NCI-H1436 (cell line): ENCODE results near the gene ACOT12.
"Not testable (repeated sequence)": the region's sequence is repeated elsewhere in the genome, so short reads cannot be mapped to it uniquely, and the experiment has no call there.

Experiments used
- DNase-seq: peaks from one replicate; lab custom pipeline; 2025; lab: John Stamatoyannopoulos, UW

ACOT12 gene

DNA sequence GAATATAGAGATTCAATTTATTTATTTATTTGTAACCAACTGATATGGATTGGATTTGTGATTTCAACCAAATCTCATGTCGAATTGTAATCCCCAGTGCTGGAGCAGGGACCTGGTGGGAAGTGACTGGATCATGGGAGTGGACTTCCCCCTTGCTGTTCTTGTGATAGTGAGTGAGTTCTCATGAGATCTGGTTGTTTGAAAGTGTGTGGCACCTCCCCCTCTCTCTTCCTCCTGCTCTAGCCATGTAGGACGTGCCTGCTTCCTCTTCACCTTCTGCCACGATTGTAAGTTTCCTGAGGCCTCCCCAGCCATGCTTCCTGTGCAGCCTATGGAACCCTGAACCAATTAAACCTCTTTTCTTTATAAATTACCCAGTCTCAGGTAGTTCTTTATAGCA lies 55.7 kb downstream of the ACOT12 start:
- not testable (repeated sequence) for DNase-seq

DNA sequence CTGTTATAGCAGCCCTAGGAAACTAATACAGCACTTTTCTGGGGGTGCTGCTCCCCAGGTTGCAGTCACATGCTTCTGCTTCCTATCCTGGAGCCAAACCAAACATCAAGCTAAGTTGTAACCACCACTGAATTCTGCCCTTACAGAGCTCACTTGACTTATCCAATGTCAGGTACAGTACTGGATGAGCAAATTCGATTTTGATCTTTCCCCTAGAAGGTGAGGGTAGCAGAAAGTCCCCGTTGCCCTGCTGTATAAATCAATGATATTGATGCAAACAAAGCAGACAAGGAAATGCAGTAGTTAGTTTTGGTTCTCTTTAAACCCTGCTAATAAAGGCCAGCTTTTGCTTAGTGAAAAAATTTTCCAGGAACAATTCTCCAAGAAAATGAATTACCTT lies 56.1 kb downstream of the ACOT12 start:
- DNase-seq, result no peak

DNA sequence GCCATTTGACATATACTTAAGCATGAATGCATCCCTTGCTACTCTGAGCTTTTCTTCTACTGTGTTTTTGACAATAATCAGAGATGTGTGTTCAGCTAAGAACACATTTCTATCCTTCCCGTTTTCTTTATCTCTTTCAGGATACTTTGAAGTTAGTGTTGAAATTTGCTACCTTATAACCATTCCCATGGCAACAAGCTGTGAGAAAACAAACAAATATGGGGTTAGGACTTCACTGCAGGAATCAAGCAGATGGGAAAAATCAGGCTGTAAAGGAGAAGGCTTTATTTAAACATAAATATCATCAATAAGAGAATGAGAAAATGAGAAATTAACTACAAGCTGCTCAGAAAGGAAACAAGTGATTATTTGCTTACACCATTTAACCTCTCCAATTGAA lies 57.4 kb downstream of the ACOT12 start:
- no peak for DNase-seq

DNA sequence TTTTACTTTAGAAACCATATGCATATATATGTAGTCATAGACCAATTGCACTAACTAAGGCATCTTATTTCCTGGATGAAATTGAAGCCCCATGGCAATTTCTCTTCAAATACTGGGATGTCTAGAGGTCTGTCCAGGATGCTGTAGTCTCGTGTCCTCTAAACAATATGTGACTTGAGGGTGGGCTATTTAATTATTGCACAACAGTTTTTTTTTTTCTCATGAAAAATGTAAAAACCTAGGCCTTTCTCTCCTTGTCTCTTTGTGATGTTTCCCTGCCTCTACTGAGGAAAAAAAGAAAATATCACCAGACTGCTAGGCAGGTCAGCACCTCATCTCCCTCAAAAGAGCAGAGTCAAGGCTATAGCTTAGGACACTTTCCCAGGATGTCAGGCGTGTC lies 58.0 kb downstream of the ACOT12 start:
- no peak for DNase-seq

DNA sequence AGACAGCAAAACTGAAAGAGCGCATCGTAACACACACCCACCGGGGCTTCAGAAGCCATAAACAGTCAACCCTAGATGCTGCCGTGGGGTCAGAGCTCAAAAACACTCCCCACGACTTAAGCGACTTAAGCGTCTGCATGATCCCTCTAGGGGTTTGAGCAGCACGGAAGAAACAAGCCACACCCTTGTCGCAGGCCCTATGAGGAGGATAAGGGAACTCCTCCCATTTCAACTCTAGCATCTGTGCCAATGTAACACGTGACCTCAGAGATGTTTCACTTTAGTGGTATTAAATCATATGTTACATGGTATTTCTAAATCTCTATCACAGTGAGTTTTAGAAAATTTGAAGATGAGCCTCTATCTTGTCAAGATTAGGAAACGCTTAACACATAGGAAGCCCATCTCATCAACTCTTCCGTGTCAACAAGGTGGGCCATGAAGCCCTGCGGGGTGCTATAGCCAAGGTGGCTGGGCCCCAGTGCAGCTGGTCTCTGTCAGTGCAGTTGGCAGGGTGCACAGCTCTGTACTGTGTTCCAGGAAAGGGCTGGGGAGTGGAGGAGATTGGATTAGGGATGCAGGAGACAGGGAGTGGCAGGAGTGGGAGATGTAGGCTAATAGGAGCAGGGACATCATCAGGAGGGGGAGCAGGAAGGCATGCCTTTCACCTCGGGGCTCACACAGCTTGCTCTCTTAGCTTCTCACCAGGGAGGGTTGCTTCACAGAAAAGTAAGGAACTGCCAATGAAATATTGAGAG lies 59.5 kb downstream of the ACOT12 start:
- no peak for DNase-seq

DNA sequence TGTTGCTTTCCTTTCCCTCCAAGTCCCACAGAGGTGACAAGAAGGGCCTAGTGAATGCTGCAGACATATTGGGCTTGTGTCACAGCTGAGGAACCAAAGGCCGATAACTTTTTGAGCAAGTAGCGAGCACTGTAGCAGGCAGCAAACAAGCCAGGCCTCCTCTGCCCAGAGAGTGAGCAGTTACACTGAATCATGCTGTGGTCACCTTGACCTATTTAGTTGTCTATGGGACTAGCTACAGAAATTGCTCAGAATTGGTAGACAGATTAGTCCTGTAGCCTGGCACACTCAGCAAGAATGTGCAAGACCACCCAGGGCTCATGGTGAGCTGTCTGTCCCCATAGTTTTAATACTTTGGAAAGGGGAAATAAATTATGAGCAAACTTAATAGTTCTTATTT lies 67.4 kb downstream of the ACOT12 start:
- no peak for DNase-seq

DNA sequence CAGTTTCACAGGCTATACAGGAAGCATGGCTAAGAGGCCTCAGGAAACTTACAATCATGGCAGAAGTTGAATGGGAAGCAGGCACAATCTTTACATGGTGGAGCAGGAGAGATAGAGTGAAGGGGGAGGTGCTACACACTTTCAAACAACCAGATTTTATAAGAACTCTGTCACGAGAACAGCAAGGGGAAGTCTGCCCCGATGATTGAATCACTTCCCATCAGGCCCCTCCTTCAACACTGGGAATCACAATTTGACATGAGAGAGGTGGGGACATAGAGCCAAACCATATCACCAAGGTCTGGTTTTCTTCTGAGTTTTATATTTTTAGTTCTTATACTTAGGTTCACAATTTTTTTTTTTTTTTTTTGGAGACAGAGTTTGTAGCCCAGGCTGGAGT lies 76.4 kb downstream of the ACOT12 start:
- no peak for DNase-seq

DNA sequence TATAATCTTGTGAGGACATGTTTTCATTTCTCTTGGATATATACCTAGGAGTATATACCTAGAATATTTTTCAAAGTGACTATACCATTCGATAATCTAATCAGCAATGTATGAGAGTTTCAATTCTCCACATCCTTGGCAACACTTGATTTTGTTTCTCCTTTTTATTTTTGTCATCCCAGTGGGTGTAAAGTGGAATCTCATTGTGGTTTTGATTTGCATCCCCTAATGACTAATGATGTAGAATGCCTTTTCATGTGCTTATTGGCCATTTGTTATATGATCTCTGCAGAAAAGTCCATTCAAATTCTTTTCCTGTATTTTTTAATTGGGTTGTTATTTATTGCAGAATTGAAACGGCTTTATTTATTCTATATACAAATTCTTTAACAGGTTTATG lies 77.4 kb downstream of the ACOT12 start:
- no peak for DNase-seq

DNA sequence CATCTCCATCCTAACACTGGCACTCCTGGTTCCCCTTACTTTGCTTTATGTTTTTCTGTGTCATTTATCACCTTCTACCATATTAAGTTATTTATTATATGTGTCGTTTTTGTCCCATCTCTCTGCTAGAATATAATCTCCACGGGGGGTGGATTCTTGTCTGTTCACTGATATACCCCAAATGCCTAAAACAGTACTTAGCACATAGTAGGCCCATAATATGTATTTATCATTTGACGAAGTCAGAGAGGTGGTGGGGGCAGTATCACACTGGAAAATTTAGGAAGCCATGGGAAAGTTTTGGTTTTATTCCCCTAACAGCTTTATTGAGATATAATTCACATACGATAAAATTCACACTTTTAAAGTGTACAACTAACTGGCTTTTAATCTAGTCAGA lies 78.1 kb downstream of the ACOT12 start:
- DNase-seq, result no peak

DNA sequence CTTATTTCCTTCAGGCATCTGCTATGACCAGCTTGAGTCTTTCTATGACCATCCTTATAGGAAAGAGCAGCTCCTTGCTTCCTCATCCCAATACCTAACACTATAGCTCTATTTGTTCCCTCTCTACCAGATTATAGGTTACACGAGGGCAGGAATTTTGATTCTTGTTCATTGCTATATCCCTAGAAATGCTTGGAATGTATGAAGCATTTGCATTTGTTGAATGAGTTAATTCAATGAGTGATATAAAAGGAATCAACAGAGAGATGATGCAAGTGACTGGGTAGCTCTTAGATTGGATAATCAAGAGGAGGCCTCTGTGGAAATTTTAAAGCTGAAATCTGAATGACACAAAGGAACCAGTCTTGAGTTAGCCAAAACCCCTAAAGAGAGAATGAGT lies 78.6 kb downstream of the ACOT12 start:
- no peak for DNase-seq

DNA sequence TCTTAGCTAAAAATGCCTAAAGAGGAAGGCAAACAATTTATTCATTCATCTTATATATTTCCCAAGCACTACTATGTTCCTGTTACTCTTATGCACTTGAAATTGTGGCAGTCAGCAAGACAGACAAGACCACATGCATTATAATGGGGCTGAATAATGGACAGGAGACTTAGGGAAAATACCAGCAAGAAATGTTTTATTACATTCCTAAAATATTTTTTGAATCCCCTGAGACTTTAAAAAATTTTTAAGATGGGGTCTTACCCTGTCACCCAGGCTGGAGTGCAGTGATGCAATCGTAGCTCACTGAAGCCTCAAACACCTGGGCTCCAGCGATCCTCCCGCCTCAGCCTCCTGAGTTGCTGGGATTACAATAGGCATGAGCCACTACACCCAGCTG lies 79.4 kb downstream of the ACOT12 start:
- no peak for DNase-seq

DNA sequence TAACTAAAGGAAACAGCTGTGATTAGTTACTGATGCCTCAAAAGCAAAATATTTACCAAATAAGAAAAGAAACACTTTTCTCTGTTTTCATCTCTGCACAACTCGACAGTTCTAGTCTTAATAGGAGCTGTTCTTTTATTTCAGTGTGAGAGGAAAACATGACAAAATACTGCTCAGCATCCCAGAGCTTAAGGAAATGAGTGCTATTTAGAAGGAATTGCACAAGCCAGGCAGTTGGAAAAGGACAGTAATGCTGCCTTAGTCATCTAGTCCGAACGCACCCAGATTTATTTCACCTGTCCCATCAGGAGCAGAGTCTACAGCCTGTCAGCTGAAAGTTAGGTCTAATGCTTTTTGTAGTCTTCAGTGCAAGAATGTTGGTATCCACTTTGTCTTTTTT lies 80.2 kb downstream of the ACOT12 start:
- no peak for DNase-seq

DNA sequence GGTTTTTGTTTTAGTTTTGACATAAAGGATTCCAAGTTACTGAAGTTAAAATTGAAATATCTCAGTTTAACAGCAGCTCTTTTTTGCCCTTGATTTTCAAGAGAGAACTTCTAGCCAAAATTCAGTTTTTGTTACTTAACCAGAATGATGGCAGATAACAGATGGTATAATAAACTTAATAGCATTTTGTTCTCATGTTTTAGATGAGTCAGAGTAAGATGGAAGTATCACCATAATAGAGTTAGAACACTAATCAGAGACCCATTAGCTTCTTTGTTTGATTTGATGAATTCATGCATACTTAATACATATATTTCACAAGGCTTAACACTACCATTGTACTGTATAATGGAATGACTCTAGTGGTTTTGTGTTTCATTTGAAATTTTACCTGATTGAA lies 80.7 kb downstream of the ACOT12 start:
- no peak for DNase-seq

DNA sequence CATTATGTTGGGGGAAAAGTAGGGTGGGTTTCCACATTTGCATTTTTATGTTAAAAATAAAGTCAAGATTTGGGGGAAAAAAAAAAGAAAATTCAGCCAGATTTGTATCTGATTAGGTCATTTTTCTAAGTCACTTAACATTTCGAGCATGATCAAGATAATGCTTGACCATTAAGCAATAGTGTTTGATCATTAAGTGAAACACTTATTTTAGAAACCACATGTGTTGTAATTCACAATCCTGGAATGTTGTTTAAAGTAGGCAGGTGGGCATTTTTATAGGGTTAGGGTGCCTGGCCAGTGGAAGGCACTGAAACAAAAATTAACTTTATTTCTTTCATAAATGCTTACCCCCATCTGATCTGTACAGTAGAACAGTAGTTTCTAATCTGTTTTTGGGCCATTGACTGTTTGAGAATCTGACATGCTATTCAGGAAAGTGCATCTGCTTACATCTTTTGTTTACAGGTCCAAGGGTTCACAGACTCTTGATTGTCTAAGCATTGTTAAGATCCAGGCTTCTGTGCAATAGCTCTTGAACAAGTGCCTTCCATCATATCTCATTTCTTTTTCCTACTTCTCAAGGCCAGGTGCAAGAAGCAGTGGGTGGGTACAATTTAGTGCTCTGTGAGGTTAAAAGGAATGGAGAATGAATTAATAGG lies 83.4 kb downstream of the ACOT12 start:
- DNase-seq, result no peak

DNA sequence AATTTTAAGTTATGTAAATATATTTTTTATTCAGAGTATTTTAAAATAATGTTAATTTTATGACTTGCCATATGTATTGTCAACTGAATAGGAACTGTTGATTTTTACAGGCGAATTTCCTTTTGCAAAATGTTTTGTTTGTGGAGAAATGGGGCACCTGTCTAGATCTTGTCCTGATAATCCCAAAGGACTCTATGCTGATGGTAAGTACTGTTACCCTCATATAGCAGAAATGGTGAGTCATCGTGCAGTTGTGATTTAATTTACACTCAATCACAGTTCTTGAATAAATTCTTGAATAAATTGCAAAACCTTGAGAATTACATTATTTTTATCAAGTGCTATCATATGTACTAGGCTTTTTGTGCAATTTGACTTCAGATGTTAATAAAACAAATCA lies 85.1 kb downstream of the ACOT12 start:
- DNase-seq, result no peak

DNA sequence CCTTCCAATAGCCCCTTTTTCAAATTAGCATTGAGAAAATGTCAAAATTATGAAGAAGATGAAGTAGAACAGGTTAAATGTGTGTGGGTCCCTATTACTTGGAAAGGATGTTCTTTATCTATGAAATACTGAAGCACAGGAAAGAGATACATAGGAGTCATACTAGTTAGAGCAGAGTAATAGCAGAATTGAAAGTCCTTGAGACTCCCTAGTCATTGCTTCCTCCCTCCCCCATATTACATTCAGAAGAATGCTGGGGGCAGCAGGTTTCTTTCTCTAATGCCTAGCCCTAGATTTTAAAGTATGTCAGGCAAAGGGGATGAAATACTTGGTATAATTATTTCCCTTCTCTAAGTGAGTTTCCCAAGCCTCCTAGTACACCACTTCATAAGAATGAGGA lies 88.1 kb downstream of the ACOT12 start:
- no peak for DNase-seq

DNA sequence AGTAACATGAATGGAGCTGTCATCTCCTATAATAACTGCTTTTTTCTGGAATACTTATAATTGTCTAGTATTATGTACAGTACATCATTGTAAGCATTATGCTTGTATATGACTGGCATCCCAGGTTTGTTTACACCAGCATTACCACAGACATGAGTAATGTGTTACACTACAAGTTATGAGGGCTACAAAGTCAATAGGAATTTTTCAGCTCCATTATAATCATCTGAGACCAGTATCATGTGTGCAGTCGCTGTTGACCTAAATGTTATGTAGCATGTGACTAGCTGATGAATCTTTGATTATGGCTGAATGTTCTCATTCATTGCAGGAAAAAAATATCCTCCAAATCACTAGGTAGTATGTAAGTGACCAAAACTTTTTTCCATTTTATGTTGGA lies 90.4 kb downstream of the ACOT12 start:
- no peak for DNase-seq

DNA sequence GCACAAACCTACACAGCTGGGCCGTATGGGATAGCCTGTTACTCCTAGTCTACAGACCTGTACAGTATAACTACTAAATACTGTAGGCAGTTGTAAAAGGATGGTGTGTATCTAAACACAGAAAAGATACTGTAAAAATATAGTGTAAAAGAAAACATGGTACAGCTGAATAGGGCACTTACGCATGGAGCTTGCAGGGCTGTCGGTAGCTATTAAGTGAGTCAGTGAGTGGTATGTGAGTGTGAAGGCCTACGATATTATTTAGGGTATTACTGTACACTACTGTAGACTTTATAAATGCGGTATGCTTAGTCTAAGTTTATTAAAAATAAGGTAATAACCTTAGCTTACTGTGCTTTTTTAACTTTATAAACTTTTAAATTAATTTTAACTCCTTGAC lies 91.3 kb downstream of the ACOT12 start:
- no peak for DNase-seq

DNA sequence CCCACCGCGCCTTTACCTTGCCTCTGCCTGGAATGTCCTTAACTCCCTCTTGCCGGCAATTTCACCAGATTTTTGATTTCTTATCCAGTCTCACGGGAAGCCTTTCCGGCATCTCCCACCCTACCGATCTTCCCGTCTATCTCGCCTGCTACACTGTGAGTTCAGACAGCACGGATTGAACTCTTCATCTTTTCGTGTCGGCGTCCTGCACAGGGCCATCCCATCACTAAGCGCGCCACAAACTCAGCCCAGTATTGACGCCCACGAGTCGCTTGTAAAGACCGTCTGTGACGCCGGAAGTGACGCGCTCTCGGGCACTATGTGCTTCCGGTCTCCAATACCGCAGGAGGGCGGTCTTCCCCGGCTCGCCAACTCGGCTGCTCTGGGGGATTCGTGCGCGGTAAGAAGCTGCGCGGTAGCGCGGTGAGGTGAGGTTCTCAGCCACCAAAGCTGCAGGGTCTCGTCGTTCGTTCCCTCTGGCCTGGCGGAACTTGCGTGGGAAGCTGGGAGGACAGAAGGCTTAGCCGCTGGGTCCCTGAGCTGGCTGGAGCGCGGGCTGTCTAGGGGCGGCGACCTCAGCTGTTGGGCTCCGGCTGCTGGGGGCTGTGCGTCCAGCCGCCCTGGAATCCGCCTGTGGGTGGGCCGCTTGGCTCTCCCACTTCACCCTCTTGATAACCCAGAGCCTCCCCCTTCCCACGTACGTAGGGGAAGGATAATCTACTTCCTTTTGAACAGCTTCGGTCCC lies 92.5 kb downstream of the ACOT12 start, which contains the start of gene ZCCHC9:
ZCCHC9 (plus strand) TSS at position 317 of the 745 bp plus-strand sequence. CDS start 3,171 bp downstream, outside the sequence.
- DNase-seq, result peak; percentile 92

DNA sequence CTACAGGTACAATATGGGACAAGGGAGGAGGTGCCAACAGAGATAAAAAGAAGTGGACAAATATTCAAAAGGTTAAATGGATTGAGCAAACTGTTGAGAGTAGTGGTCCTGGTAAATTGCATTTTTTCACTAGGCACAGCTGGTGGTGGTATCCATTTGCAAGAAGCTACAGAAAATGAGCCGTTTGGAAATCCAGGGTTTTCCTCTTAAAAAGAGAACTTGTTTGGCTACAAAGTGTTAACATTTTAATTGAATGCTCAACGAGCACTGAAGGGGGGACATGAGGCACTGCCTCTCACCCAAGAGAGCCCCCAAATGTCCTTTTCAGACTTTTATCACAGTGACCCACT lies 93.0 kb downstream of the ACOT12 start:
- DNase-seq, result no peak

DNA sequence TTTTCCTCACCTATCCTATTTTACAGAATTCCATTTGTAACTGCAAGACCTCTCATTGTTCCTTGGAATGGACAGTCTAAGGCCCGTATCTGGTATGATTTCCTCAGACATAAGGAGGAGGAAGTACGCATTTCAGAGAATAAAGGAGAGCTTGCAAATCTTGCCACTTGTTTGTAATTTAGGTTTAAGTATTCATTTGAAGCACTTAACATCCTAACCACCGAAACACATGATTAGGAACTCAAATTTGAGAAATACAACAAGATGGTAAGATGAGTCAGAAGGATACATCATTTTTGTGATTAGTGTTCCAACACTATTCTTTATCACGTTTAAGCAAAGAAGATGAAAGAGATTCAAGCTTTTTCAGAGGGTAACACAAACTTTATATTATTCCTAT lies 96.4 kb downstream of the ACOT12 start:
- DNase-seq, result no peak

DNA sequence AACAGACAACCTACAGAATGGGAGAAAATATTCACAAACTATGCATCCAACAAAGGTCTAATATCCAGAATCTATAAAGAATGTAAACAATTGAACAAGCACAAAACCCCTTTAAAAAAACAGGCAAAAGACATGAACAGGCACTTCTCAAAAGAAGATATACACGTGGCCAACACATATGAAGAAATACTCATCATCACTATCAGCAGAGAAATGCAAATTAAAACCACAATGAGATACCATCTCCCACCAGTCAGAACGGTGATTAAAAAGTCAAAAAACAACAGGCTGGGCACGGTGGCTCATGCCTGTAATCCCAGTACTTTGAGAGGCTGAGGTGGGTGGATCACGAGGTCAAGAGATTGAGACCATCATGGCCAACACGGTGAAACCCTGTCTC lies 99.9 kb downstream of the ACOT12 start:
- not testable (repeated sequence) for DNase-seq

DNA sequence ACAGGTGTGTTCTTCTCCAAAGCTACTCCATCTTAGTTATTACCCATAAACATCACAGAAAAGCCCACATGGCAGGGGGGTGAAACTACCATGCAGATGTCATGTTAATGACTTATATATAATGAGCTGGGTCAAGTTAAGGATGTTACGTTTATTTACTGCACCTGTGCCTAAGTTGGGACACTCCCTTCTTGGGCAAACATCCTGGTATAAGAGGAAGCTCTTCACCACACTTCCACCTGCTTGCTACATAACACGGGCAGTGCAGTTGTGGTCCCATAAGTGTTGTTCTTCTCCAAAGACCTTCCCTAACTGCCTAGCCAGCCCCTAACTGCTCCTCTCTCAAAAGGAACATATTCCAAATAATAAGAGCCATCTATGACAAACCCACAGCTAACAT lies 101.8 kb downstream of the ACOT12 start:
- DNase-seq, result no peak
